Brain microvascular endothelial cell (primary cell): Measurements from ENCODE around the gene ITPRIPL2.

Experiments used
- DNase-seq: peaks from one replicate; pipeline ENCODE4 v3.0.0-alpha.2; 2020
- H3K27ac ChIP-seq: fragments of 250-450 bp; sonication (Bioruptor Pico); 2 replicates; pipeline ENCODE4 v1.5.1; 2020; ENCODE audit warnings: mild to moderate bottlenecking, moderate library complexity
- H3K27me3 ChIP-seq: fragments of 250-450 bp; sonication (Bioruptor Pico); replicated peaks from 2 replicates; pipeline ENCODE4 v1.5.1; 2020; ENCODE audit warnings: mild to moderate bottlenecking
- H3K36me3 ChIP-seq: fragments of 250-450 bp; sonication (Bioruptor Pico); replicated peaks from 2 replicates; pipeline ENCODE4 v1.5.1; 2020; ENCODE audit warnings: mild to moderate bottlenecking
- H3K4me3 ChIP-seq: 2 replicates; pipeline ENCODE4 v1.5.1; 2011; ENCODE audit warnings: low read depth, mild to moderate bottlenecking, control low read depth, low read length, moderate library complexity
- in situ Hi-C: cut with HindIII; loops from 2 replicates; pipeline ENCODE4 v1.10.0; 2017; ENCODE audit warnings: low sequenced_read_pairs, low pct_ligation_motif_present
- TF ChIP-seq, protein P1 (sequence below): IDR thresholded peaks from 2 replicates; pipeline ENCODE4 v1.5.1; 2011; ENCODE audit warnings: low read depth, mild to moderate bottlenecking, moderate library complexity, low read length, control low read depth, inconsistent platforms; ENCODE audit errors: missing control alignments

Gene ITPRIPL2

DNA sequence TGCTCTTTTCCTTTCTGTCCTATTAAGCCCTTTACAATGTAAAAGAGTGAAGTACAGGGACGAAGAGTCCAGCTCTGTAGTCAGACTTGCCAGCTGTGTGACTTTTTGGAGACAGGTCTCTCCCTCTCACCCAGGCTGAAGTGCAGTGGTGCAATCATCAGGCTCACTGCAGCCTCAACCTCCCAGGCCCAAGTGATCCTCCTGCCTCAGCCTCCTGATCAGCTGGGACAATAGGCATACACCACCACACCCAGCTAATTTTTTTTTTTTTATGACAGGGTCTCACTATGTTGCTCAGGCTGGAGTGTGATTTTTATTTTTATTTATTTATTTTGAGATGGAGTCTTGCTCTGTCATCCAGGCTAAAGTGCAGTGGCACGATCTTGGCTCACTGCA lies 7.1 kb upstream of the ITPRIPL2 start:
- Histone ChIP-seq H3K27me3 (no peaks in the 10 kb centered on the region), H3K27ac (no peak overlapping the region), H3K4me3 (no peak overlapping the region), H3K36me3 (no peaks in the 10 kb centered on the region)
- DNase-seq: no peak
- in situ Hi-C loops: no loop called here
- TF ChIP-seq, protein P1, sequence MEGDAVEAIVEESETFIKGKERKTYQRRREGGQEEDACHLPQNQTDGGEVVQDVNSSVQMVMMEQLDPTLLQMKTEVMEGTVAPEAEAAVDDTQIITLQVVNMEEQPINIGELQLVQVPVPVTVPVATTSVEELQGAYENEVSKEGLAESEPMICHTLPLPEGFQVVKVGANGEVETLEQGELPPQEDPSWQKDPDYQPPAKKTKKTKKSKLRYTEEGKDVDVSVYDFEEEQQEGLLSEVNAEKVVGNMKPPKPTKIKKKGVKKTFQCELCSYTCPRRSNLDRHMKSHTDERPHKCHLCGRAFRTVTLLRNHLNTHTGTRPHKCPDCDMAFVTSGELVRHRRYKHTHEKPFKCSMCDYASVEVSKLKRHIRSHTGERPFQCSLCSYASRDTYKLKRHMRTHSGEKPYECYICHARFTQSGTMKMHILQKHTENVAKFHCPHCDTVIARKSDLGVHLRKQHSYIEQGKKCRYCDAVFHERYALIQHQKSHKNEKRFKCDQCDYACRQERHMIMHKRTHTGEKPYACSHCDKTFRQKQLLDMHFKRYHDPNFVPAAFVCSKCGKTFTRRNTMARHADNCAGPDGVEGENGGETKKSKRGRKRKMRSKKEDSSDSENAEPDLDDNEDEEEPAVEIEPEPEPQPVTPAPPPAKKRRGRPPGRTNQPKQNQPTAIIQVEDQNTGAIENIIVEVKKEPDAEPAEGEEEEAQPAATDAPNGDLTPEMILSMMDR: no peak

DNA sequence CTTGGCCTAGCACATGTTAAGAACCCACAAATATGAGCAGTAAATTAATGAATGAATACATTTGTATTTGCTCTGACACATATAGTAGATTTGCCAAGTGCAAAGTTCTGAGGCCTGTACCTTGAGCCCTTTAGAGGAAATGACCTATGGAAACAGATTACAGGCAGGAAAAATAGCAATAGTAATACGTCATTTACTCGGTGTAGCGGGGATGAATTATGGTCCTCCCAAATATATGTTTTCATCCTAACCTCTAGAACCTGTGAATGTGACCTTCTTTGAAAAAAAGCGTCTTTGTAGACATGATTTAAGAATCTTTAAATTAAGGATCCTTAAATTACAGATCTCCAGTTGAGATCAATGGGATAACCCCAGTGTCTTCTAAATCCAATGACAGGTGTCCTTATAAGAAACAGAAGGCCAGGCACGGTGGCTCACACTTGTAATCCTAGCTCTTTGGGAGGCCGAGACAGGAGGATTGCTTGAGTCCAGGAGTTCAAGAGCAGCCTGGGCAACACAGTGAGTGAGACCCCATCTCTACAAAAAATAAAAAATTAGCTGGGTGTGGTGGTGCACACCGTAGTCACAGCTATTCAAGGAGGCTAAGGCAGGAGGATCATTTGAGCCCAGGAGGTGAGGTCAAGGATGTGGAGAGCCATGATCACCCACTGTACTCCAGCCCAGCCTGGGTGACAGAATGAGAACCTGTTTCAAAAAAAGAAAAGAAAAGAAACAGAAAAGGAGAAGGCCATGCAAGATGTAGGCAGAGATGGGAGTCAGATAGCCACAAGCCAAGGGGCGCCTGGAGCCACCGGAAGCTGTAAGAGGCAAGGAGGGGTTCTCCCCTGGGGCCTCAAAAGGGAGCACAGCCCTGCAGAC lies 5.1 kb upstream of the ITPRIPL2 start:
- Histone ChIP-seq H3K27ac (no peak overlapping the region), H3K27me3 (no peaks in the 10 kb centered on the region), H3K36me3 (no peaks in the 10 kb centered on the region), H3K4me3 (no peak overlapping the region)
- in situ Hi-C loops: no loop called here
- DNase-seq: no peak
- TF ChIP-seq, protein P1: no peak

DNA sequence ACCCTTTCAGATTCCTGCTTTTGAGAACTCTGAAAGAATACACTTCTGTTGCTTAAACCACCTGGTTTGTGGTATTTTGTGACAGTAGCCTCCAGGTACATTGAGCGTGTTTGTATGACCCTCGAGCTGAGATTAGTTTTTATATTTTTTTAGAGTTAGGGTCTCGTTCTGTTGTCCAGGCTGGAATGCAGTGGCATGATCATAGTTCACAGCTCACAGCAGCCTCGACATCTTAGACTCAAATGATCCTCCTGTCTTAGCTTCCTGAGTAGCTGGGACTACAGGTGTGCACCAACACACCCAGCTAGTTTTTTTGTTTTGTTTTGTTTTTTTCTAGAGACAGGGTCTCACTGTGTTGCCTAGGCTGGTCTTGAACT lies 4.5 kb upstream of the ITPRIPL2 start:
- H3K27ac ChIP-seq: no peak overlapping the region
- no peak for DNase-seq
- H3K27me3 ChIP-seq: no peaks in the 10 kb centered on the region
- no peak overlapping the region for H3K4me3 ChIP-seq
- in situ Hi-C loops: no loop called here
- H3K36me3 ChIP-seq: no peaks in the 10 kb centered on the region
- TF ChIP-seq, protein P1: no peak

DNA sequence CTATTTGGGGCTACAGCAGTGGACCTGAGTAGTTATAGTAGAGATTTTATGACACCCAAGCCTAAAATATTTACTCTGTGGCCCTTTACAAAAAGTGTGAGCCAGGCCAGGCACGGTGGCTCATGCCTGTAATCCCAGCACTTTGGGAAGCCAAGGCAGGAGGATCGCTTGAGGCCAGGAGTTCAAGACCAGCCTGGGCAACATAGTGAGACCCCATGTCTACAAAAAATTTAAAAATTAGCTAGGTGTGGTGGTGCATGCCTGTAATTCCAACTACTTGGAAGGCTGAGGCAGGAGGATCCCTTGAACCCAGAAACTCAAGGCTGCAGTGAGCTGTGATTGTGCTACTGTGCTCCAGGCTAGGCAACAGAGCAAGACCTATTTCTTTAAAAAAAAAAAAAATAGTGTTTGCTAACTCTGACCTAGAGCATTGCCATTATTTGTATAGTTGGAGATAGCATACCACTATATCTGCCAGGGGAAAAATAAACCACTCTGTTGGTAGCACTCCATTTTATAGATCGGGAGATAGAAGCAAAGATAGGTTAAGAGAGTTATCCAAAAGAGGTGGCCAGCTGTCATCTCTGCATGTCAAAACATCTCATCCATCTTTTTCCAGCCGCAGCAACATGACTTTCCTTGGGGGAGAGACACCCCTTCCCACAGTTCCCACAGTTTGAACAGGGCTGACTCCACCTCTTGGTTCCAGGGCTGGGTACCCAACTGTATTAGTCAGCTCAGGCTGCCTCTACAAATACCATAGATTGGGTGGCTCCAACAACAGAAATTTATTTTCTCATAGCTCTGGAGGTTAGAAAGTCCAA lies 3.0 kb upstream of the ITPRIPL2 start:
- Histone ChIP-seq H3K36me3 (peaks cover 9% of the 10 kb centered on the region), H3K27ac (no peak overlapping the region), H3K27me3 (no peaks in the 10 kb centered on the region), H3K4me3 (no peak overlapping the region)
- TF ChIP-seq, protein P1: no peak
- in situ Hi-C loops: no loop called here
- no peak for DNase-seq

DNA sequence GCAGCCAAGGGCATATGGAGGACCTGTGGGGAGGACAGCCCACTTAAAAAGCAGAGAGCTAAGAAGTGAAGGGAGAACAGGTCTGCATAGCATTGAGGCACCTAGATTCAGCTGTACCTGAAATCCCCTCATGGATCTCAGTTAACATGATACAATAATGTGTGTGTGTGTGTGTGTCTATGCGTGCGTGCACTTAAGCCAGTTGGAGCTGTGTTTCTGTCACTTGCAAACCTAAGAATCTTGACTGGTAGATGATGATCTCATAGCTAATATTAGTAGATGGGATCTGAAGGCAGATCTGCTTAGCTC lies 1.7 kb upstream of the ITPRIPL2 start:
- no peak for DNase-seq
- Histone ChIP-seq H3K4me3 (no peak overlapping the region), H3K27me3 (no peaks in the 10 kb centered on the region), H3K36me3 (peaks cover 16% of the 10 kb centered on the region), H3K27ac (no peak overlapping the region)
- in situ Hi-C loops: no loop called here
- TF ChIP-seq, protein P1: no peak
